ENCODE results near the gene SHC3.

DNA sequence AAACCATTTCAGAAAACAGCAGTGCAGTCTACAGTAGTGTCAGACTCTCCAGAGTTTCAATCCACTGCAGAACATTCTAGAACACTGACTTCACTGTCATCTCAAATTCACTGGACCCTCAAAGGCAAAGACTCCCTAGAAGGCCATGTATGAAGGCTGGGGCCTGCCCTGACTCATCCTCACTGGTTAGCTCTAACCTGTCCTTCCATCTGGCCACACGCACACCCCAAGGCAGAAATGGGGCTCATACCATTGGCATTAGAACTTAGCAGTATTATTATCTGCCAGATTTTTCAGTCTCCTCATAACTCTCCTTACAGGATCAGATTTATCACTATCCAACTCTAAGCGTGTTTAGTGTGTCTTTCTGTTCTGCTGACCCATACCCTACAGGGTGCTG lies 166.9 kb downstream of the SHC3 start:
- TF ChIP-seq, protein P1, sequence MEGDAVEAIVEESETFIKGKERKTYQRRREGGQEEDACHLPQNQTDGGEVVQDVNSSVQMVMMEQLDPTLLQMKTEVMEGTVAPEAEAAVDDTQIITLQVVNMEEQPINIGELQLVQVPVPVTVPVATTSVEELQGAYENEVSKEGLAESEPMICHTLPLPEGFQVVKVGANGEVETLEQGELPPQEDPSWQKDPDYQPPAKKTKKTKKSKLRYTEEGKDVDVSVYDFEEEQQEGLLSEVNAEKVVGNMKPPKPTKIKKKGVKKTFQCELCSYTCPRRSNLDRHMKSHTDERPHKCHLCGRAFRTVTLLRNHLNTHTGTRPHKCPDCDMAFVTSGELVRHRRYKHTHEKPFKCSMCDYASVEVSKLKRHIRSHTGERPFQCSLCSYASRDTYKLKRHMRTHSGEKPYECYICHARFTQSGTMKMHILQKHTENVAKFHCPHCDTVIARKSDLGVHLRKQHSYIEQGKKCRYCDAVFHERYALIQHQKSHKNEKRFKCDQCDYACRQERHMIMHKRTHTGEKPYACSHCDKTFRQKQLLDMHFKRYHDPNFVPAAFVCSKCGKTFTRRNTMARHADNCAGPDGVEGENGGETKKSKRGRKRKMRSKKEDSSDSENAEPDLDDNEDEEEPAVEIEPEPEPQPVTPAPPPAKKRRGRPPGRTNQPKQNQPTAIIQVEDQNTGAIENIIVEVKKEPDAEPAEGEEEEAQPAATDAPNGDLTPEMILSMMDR (IDR thresholded peaks at IDR 0.05) = no peak
- TF ChIP-seq EP300 (IDR thresholded peaks at IDR 0.05) = no peak
